H54 (cell line): ENCODE data around the gene NAGK.

ENCODE experiments used
- DNase-seq: peaks from one replicate; pipeline ENCODE4 v3.0.0; 2011; ENCODE audit warnings: low spot score, mixed read lengths; ENCODE audit not compliant: insufficient read length
- FAIRE-seq: peaks from 3 replicates; lab custom pipeline; 2011; peaks lifted over from hg19 to GRCh38; lab: Jason Lieb, UNC
- POLR2A ChIP-seq: IDR thresholded peaks from 2 replicates; pipeline ENCODE4 v1.6.1; 2011; ENCODE audit warnings: low read depth, mild to moderate bottlenecking, low read length

Gene NAGK

GRCh38 chr2:71113843-71114242 lies 45.4 kb downstream of the NAGK start:
- FAIRE-seq (no peak), DNase-seq (no peak)
- TF ChIP-seq POLR2A, result no peak

GRCh38 chr2:71117063-71117462 lies 48.6 kb downstream of the NAGK start:
- no peak for TF ChIP-seq POLR2A
- DNase-seq (no peak), FAIRE-seq (no peak)

DNA sequence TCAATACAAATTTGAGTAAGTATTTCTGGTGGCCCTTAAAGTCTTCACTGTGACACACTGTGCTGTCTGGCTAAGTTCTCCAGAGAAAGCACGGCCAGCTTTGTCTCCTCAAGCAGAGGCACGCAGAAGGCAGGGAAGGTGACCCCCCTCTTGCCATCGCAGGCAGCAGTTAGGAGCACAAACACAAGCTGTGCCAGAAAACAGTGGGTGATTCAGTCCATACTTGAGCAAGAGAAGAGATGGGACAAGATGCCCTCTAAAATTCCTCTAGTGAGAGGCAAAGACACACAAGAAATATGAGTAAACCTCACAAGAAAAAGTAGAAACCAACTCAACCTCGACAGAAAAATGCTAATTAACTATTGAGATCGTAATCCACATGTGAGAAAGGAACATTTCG lies 51.7 kb downstream of the NAGK start:
- FAIRE-seq, result no peak
- TF ChIP-seq POLR2A, result no peak
- no peak for DNase-seq

DNA sequence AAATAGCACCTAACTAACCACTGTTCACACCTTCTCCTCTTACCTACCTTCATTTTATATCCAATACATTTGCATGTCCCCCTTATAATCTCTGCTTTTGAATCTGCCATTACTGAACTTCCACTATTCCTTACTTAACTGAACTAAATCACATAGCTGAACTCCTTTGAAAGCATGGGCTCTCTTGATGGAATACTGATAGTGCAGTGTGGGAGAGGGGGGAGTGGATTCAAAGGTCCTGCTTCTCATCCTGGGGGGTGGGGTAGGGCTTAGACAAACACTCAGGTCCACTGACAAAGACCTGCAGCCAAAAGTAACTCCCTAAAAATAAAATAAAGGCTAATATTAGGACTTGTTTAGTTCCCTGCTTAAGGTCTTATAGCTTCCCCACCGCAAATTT lies 53.0 kb downstream of the NAGK start:
- no peak for TF ChIP-seq POLR2A
- no peak for DNase-seq
- FAIRE-seq, result no peak

DNA sequence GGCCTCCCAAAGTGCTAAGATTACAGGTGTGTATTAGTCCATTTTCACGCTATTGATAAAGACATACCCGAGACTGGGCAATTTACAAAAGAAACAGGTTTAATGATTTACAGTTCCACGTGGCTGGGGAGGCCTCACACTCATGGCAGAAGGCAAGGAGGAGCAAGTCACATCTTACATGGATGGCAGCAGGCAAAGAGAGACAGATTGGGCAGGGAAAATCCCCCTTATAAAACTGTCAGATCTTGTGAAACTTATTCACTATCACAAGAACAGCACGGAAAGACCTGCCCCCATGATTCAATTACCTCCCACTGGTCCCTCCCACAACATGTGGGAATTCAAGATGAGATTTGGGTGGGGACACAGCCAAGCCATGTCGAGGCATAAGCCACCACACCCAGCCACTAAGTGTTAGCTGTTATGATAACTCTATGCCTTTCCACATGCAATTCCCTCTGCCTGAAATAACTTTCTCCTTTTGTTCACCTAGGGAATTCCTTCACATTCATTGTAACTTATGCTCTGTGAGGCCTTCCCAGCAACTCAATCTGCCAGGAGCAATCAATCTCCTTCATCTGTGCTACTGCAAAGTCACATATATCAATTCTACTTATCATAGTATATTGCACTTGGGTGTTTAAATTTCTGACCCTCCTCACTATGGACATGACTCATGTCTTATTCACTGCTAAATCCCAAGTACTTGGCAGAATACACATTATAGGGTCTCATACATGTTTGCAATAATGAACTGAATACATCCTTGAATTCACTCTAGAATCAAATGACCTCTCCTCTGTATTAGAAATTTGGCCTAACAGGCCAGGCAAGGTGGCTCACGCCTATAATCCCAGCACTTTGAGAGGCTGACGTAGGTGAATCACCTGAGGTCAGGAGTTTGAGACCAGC lies 54.2 kb downstream of the NAGK start:
- FAIRE-seq, result no peak
- TF ChIP-seq POLR2A, result no peak
- no peak for DNase-seq

DNA sequence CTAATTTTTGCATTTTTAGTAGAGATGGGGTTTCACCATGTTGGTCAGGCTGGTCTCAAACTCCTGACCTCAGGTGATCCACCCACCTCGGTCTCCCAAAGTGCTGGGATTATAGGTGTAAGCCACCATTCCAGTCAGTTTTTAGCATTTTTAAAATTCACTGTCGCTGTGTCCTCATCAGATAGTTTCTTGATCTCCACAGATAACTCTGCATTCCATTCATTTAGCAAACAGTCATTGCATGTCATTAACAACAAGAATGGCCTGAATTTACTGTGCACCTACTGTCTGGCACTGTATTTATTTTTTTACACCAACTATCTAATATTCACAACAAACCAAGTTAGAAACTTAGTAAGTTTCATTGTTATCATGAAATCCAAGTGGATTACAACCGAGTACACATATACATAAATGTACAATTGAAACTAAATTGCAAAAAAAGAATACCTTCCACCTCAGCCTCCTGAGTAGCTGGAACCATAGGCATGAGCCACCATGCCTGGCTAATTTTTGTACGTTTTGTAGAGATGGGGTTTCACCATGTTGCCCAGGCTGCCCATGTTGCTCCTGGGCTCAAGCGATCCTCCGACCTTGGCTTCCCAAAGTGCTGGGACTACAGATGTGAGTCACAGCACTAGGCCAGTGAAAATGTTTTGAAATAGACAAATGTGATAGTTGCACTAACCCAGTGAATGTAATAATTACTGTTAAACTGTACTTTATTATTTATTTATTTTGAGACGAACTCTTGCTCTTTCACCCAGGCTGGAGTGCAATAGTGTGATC lies 57.3 kb downstream of the NAGK start:
- no peak for TF ChIP-seq POLR2A
- FAIRE-seq (no peak), DNase-seq (no peak)

GRCh38 chr2:71126957-71127356 lies 58.5 kb downstream of the NAGK start:
- no peak for FAIRE-seq
- DNase-seq, result no peak
- no peak for TF ChIP-seq POLR2A
